Non-pigmented ciliary epithelial cell (primary cell): ENCODE measurements around the gene TJP2.

Experiments used
- DNase-seq: peaks from one replicate; pipeline ENCODE4 v3.0.0-alpha.2; 2010; ENCODE audit warnings: low read depth

TJP2 gene

GRCh38 chr9:69191231-69191630 lies 17.2 kb downstream of the TJP2 start:
- DNase-seq: no peak

- no peak for DNase-seq
Observed at GRCh38 chr9:69192214-69192613, 18.1 kb downstream of the TJP2 start.

- DNase-seq: no peak
Observed at GRCh38 chr9:69193685-69194032, 19.6 kb downstream of the TJP2 start.

- no peak for DNase-seq
Observed at GRCh38 chr9:69194702-69195418, 20.8 kb downstream of the TJP2 start.

- no peak for DNase-seq
Observed at GRCh38 chr9:69195668-69196067, 21.6 kb downstream of the TJP2 start.

GRCh38 chr9:69197687-69198086 lies 23.6 kb downstream of the TJP2 start:
- no peak for DNase-seq

- no peak for DNase-seq
Observed at GRCh38 chr9:69198521-69199220, 24.6 kb downstream of the TJP2 start.

GRCh38 chr9:69199769-69200470 lies 25.8 kb downstream of the TJP2 start:
- DNase-seq: no peak

- no peak for DNase-seq
Observed at GRCh38 chr9:69202556-69202955, 28.5 kb downstream of the TJP2 start.

GRCh38 chr9:69204326-69204725 lies 30.2 kb downstream of the TJP2 start:
- no peak for DNase-seq

GRCh38 chr9:69204849-69205248 lies 30.8 kb downstream of the TJP2 start:
- DNase-seq: no peak

- no peak for DNase-seq
Observed at GRCh38 chr9:69206047-69206446, 32.0 kb downstream of the TJP2 start.

- DNase-seq: no peak
Observed at GRCh38 chr9:69207503-69207902, 33.4 kb downstream of the TJP2 start.

- no peak for DNase-seq
Observed at GRCh38 chr9:69211424-69212036, 37.5 kb downstream of the TJP2 start.

GRCh38 chr9:69213647-69214046 lies 39.6 kb downstream of the TJP2 start:
- DNase-seq: no peak

- no peak for DNase-seq
Observed at GRCh38 chr9:69214939-69215338, 40.9 kb downstream of the TJP2 start.

GRCh38 chr9:69215774-69216485 lies 41.9 kb downstream of the TJP2 start:
- DNase-seq: no peak

- DNase-seq: no peak
Observed at GRCh38 chr9:69218166-69218565, 44.1 kb downstream of the TJP2 start.

- DNase-seq: no peak
Observed at GRCh38 chr9:69221036-69221435, 47.0 kb downstream of the TJP2 start.

GRCh38 chr9:69222970-69223369 lies 48.9 kb downstream of the TJP2 start:
- no peak for DNase-seq

- DNase-seq: peak; percentile 52
Observed at GRCh38 chr9:69223605-69224004, 49.5 kb downstream of the TJP2 start.

- DNase-seq: no peak
Observed at GRCh38 chr9:69229367-69229766, 55.3 kb downstream of the TJP2 start.
